HFF-Myc (cell line): ENCODE data around the gene EGFL7.

Experiments used
- DNase-seq: peaks from one replicate; pipeline ENCODE4 v3.0.0-alpha.2; 2011; ENCODE audit warnings: low read depth; ENCODE audit errors: extremely low read depth
- H3K4me3 ChIP-seq: replicated peaks from 2 replicates; pipeline ENCODE4 v1.5.1; 2011; ENCODE audit warnings: low read depth, mild to moderate bottlenecking, control low read depth, low read length
- CTCF ChIP-seq: IDR thresholded peaks from 2 replicates; pipeline ENCODE4 v1.5.1; 2012; ENCODE audit warnings: mild to moderate bottlenecking, low read depth, low read length, control low read depth; ENCODE audit errors: missing control alignments

EGFL7 gene

GRCh38 chr9:136685216-136685615, 22.5 kb downstream of the EGFL7 start:
- no peak for TF ChIP-seq CTCF
- no peak for DNase-seq
- no peak overlapping the region; the same call in 1 of the 2 replicates for H3K4me3 ChIP-seq

- TF ChIP-seq CTCF = no peak
- peak overlapping the region; percentile 75 for H3K4me3 ChIP-seq
- no peak for DNase-seq
Measured at GRCh38 chr9:136685790-136686533, 23.2 kb downstream of the EGFL7 start.

GRCh38 chr9:136686534-136686793, 23.7 kb downstream of the EGFL7 start:
- DNase-seq = no peak
- no peak for TF ChIP-seq CTCF
- H3K4me3 ChIP-seq = peak overlapping the region; percentile 75

- peak within 1 kb of the TSS; percentile 75 for H3K4me3 ChIP-seq
- TF ChIP-seq CTCF = no peak
- no peak for DNase-seq
Measured at GRCh38 chr9:136686794-136687711, 24.3 kb downstream of the EGFL7 start, which contains the start of gene AGPAT2. Gene AGPAT2, minus strand, starts transcription at chr9:136687457. Its CDS starts 100 bp downstream, at chr9:136687357.

- TF ChIP-seq CTCF = no peak
- DNase-seq = no peak
- no peak overlapping the region for H3K4me3 ChIP-seq
Measured at GRCh38 chr9:136687721-136688223, 25.1 kb downstream of the EGFL7 start.

- no peak overlapping the region for H3K4me3 ChIP-seq
- no peak for DNase-seq
- TF ChIP-seq CTCF = no peak
Measured at GRCh38 chr9:136688274-136689107, 25.8 kb downstream of the EGFL7 start.
